ENCODE data around the gene BRSK1.

BRSK1 gene

GRCh38 chr19:55339105-55339888 lies 55.5 kb downstream of the BRSK1 start, which contains the start of gene KMT5C:
KMT5C (plus strand) TSS chr19:55339876; CDS start chr19:55341937, 2,061 bp downstream.
- H3K27me3 ChIP-seq = no peaks in the 10 kb centered on the region
- no peaks in the 10 kb centered on the region; the same call in 1 of the 2 replicates for H3K4me1 ChIP-seq
- peak; percentile 100 for DNase-seq
- peaks cover 9% of the 10 kb centered on the region; the same call in 1 of the 2 replicates for H3K36me3 ChIP-seq
- TF ChIP-seq CTCF (IDR thresholded peaks at IDR 0.05; ENCODE audit: low read depth, low read length) = peak; percentile 26
- no peaks in the 10 kb centered on the region for H3K9me3 ChIP-seq
- H3K4me3 ChIP-seq (ENCODE audit: low read depth, low read length) = peak within 1 kb of the TSS; percentile 77

- no peak for TF ChIP-seq CTCF (IDR thresholded peaks at IDR 0.05; ENCODE audit: low read depth, low read length)
- Histone ChIP-seq H3K9me3 (no peaks in the 10 kb centered on the region), H3K36me3 (peaks cover 9% of the 10 kb centered on the region; the same call in 1 of the 2 replicates), H3K27me3 (no peaks in the 10 kb centered on the region), H3K4me3 (ENCODE audit: low read depth, low read length) (peak overlapping the region; percentile 77), H3K4me1 (no peaks in the 10 kb centered on the region; the same call in none of the 2 replicates)
- DNase-seq = no peak
Observed at GRCh38 chr19:55339889-55340783, 56.3 kb downstream of the BRSK1 start.

GRCh38 chr19:55340784-55341147 lies 57.0 kb downstream of the BRSK1 start:
- DNase-seq = peak; percentile 51
- no peaks in the 10 kb centered on the region for H3K27me3 ChIP-seq
- peaks cover 9% of the 10 kb centered on the region; the same call in 1 of the 2 replicates for H3K36me3 ChIP-seq
- TF ChIP-seq CTCF (IDR thresholded peaks at IDR 0.05; ENCODE audit: low read depth, low read length) = peak; percentile 19
- peak overlapping the region; percentile 77 for H3K4me3 ChIP-seq (ENCODE audit: low read depth, low read length)
- no peaks in the 10 kb centered on the region for H3K9me3 ChIP-seq
- H3K4me1 ChIP-seq = peaks cover 4% of the 10 kb centered on the region

GRCh38 chr19:55341171-55341588 lies 57.4 kb downstream of the BRSK1 start:
- DNase-seq = peak; percentile 83
- no peak for TF ChIP-seq CTCF (IDR thresholded peaks at IDR 0.05; ENCODE audit: low read depth, low read length)
- peaks cover 4% of the 10 kb centered on the region for H3K4me1 ChIP-seq
- H3K4me3 ChIP-seq (ENCODE audit: low read depth, low read length) = peak overlapping the region; percentile 77
- no peaks in the 10 kb centered on the region for H3K27me3 ChIP-seq
- H3K9me3 ChIP-seq = no peaks in the 10 kb centered on the region
- H3K36me3 ChIP-seq = peaks cover 9% of the 10 kb centered on the region; the same call in 1 of the 2 replicates

- Histone ChIP-seq H3K36me3 (peaks cover 9% of the 10 kb centered on the region; the same call in 1 of the 2 replicates), H3K4me1 (peaks cover 4% of the 10 kb centered on the region), H3K4me3 (ENCODE audit: low read depth, low read length) (peak overlapping the region; percentile 19), H3K9me3 (no peaks in the 10 kb centered on the region), H3K27me3 (no peaks in the 10 kb centered on the region)
- TF ChIP-seq CTCF (IDR thresholded peaks at IDR 0.05; ENCODE audit: low read depth, low read length) = no peak
- DNase-seq = no peak
Observed at GRCh38 chr19:55341595-55342531, 58.1 kb downstream of the BRSK1 start.

Data from BE2C (cell line).